ENCODE data around the gene MTPN.

- no peak for TF ChIP-seq EZH2 (IDR thresholded peaks at IDR 0.05)
- no peak for TF ChIP-seq POLR2AphosphoS5 (IDR thresholded peaks at IDR 0.05; ENCODE audit: borderline replicate concordance, low read depth, low read length)
Measured at GRCh38 chr7:135904282-135904681, 72.9 kb downstream of the MTPN start.
